SU-DHL-6 (cell line): ENCODE data around the gene IL2RG.

Experiments
- EZH2phosphoT487 ChIP-seq: fragments of 200-600 bp; sonication (generic), shearing (Covaris generic); conservative IDR thresholded peaks from 2 replicates; pipeline ENCODE4 v1.6.1; 2018; ENCODE audit warnings: mild to moderate bottlenecking, antibody characterized with exemption, low read length, moderate library complexity, mixed read lengths
- TF ChIP-seq, protein P1 (sequence below): fragments of 200-600 bp; sonication (generic); IDR thresholded peaks from one replicate; pipeline ENCODE4 v1.5.1; 2017; ENCODE audit warnings: antibody characterized with exemption, mild to moderate bottlenecking, low read length, moderate library complexity; ENCODE audit not compliant: insufficient read depth, poor library complexity, severe bottlenecking

DNA sequence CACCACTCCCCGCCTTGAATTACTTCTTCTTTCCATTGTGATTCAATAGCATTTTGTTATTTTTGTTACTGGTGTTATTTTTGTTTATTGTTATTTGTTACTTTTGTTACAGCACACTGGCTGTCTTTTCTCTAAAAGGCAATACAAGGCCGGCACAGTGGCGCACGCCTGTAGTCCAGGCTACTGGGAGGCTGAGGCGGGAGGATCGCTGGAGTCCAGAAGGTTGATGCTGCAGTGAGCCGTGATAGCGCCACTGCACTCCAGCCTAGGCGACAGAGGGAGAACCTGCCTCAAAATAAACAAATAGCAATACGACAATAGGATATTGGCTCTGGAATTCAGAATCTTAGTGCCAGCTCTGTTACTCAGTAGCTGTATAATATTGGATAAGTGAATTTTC is 6.0 kb upstream of the IL2RG start:
- TF ChIP-seq, protein P1, sequence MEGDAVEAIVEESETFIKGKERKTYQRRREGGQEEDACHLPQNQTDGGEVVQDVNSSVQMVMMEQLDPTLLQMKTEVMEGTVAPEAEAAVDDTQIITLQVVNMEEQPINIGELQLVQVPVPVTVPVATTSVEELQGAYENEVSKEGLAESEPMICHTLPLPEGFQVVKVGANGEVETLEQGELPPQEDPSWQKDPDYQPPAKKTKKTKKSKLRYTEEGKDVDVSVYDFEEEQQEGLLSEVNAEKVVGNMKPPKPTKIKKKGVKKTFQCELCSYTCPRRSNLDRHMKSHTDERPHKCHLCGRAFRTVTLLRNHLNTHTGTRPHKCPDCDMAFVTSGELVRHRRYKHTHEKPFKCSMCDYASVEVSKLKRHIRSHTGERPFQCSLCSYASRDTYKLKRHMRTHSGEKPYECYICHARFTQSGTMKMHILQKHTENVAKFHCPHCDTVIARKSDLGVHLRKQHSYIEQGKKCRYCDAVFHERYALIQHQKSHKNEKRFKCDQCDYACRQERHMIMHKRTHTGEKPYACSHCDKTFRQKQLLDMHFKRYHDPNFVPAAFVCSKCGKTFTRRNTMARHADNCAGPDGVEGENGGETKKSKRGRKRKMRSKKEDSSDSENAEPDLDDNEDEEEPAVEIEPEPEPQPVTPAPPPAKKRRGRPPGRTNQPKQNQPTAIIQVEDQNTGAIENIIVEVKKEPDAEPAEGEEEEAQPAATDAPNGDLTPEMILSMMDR = no peak
- no peak for TF ChIP-seq EZH2phosphoT487
